Natural killer cell (primary cell): ENCODE results near the gene GCHFR. TPM values are rescaled to one million over a fixed set of nuclear protein-coding genes. Genes with fewer than 3 reads are reported as not detected.

Source experiments
- ATAC-seq, 3 donors: fragments of 150-1000 bp in 2 of 3; fragments of 200-7000 bp in 1 of 3; cut with Tn5 transposase; 1 replicate in 1 of 3; 2 replicates in 2 of 3; pipeline ENCODE4 v1.10.0; 2021; ENCODE audit warnings: mild to moderate bottlenecking in 2 of 3, moderate library complexity in 2 of 3
- DNase-seq, 2 donors: peaks; one replicate each; pipeline versions ENCODE4 v3.0.0 to v3.0.0-alpha.2; 2013 to 2021; ENCODE audit warnings: mixed read lengths in 1 of 2
- H3K27ac ChIP-seq: one replicate; pipeline ENCODE4 v1.5.1; 2013; ENCODE audit warnings: mild to moderate bottlenecking, low read length
- H3K27me3 ChIP-seq: one replicate; pipeline ENCODE4 v1.6.1; 2013; ENCODE audit warnings: low read length; ENCODE audit not compliant: control insufficient read depth, insufficient read depth
- H3K36me3 ChIP-seq: one replicate; pipeline ENCODE4 v1.6.1; 2013; ENCODE audit warnings: low read length; ENCODE audit not compliant: control insufficient read depth, insufficient read depth
- H3K4me1 ChIP-seq: one replicate; pipeline ENCODE4 v1.6.1; 2013; ENCODE audit warnings: low read length; ENCODE audit not compliant: control insufficient read depth, insufficient read depth
- H3K4me3 ChIP-seq: one replicate; pipeline ENCODE4 v1.5.1; 2013; ENCODE audit warnings: low read length
- H3K9me3 ChIP-seq: one replicate; pipeline ENCODE4 v1.6.1; 2013; ENCODE audit warnings: low read length; ENCODE audit not compliant: control insufficient read depth, insufficient read depth
- H3K27ac Mint-ChIP-seq, 2 donors: one replicate each; pipeline ENCODE4 v1.8.0; 2022; ENCODE audit warnings: mild to moderate bottlenecking in 2 of 2, mixed read lengths in 2 of 2, moderate library complexity in 1 of 2
- H3K27me3 Mint-ChIP-seq, 2 donors: one replicate each; pipeline ENCODE4 v1.8.0; 2022; ENCODE audit warnings: low read depth in 2 of 2, mixed read lengths in 2 of 2
- H3K36me3 Mint-ChIP-seq: one replicate; pipeline ENCODE4 v1.8.0; 2022; ENCODE audit warnings: mixed read lengths
- H3K4me1 Mint-ChIP-seq, 2 donors: one replicate each; pipeline ENCODE4 v1.8.0; 2022; ENCODE audit warnings: mixed read lengths in 2 of 2
- H3K4me3 Mint-ChIP-seq: one replicate; pipeline ENCODE4 v1.8.0; 2022; ENCODE audit warnings: mild to moderate bottlenecking, moderate library complexity, mixed read lengths
- H3K9me3 Mint-ChIP-seq, 2 donors: one replicate each; pipeline ENCODE4 v1.8.0; 2022; ENCODE audit warnings: mixed read lengths in 2 of 2
- CTCF ChIP-seq: fragments of 200-600 bp; IDR thresholded peaks from one replicate; pipeline ENCODE4 v1.8.0; 2022; ENCODE audit warnings: antibody characterized with exemption
- WGBS: methylation state at CpG from one replicate; pipeline ENCODE4 v1.1.7; 2013; ENCODE audit warnings: missing lambda C conversion rate; ENCODE audit not compliant: insufficient coverage; 5-methylcytosine and 5-hydroxymethylcytosine counted together
- intact Hi-C: fragments of 100-400 bp; cut with micrococcal nuclease; formaldehyde crosslinking; loops from one replicate; pipeline ENCODE4 v1.14.2; 2022
- total RNA-seq, 4 donors: library from RNA; stranded (reverse); fragments of 120-200 nt in 1 of 4; gene quantifications; one replicate each; pipeline versions ENCODE4 v1.2.3 to v1.2.4, GENCODE V29; 2013 to 2022

GCHFR gene
- total RNA-seq, 3 donors from 2014 or later (not counting 1 experiment from before 2014, with no cell fraction given), result 17.5 to 25.9 (median 25.9) TPM

- no peak for DNase-seq
- WGBS, result 91% methylated on average over 10 of the region's 10 CpGs
- Mint-ChIP-seq H3K27ac (no peak overlapping the region), H3K27me3 (no peaks in the 10 kb centered on the region), H3K9me3 (no peaks in the 10 kb centered on the region), H3K4me1 (peaks cover 27 to 43% of the 10 kb centered on the region in 2 donors), H3K4me3 (no peak overlapping the region), H3K36me3 (peaks cover 6% of the 10 kb centered on the region)
- no peak for ATAC-seq
- H3K36me3 ChIP-seq, result peaks cover 48% of the 10 kb centered on the region
- intact Hi-C loops, result loop anchor here (5.0 kb wide), 1 partner anchor 183 kb away; the partner anchor contains the start of gene KNL1
- no peak overlapping the region for H3K4me3 ChIP-seq
- H3K27ac ChIP-seq, result no peak overlapping the region
- no peak for TF ChIP-seq CTCF
- H3K9me3 ChIP-seq, result no peaks in the 10 kb centered on the region
- peaks cover 51% of the 10 kb centered on the region for H3K4me1 ChIP-seq
- H3K27me3 ChIP-seq, result no peaks in the 10 kb centered on the region
Measured at GRCh38 chr15:40775007-40775406, 11.1 kb downstream of the GCHFR start.

GRCh38 chr15:40775740-40776536, 12.1 kb downstream of the GCHFR start:
- peaks cover 48% of the 10 kb centered on the region for H3K36me3 ChIP-seq
- no peak for TF ChIP-seq CTCF
- H3K4me3 Mint-ChIP-seq, result no peak overlapping the region
- H3K4me1 ChIP-seq, result peaks cover 42% of the 10 kb centered on the region
- peaks cover 23 to 37% of the 10 kb centered on the region in 2 donors for H3K4me1 Mint-ChIP-seq
- H3K9me3 ChIP-seq, result no peaks in the 10 kb centered on the region
- H3K27me3 ChIP-seq, result no peaks in the 10 kb centered on the region
- intact Hi-C loops, result loop anchor here (1.0 to 5.0 kb wide), 4 partner anchors 11 to 184 kb away; partner anchors contain the start of genes KNL1 and RMDN3
- peak overlapping the region; percentile 62 for H3K27ac ChIP-seq
- no peaks in the 10 kb centered on the region for H3K27me3 Mint-ChIP-seq
- ATAC-seq, result no peak
- H3K36me3 Mint-ChIP-seq, result peaks cover 6% of the 10 kb centered on the region
- H3K27ac Mint-ChIP-seq, result peak overlapping the region; percentile 86 to 97
- no peak overlapping the region for H3K4me3 ChIP-seq
- no peak for DNase-seq
- H3K9me3 Mint-ChIP-seq, result no peaks in the 10 kb centered on the region
- WGBS, result 92% methylated on average over 14 of the region's 14 CpGs

- Mint-ChIP-seq H3K4me3 (peak overlapping the region; percentile 82), H3K27ac (peak overlapping the region; percentile 86 to 97), H3K9me3 (no peaks in the 10 kb centered on the region), H3K36me3 (peaks cover 6% of the 10 kb centered on the region), H3K27me3 (no peaks in the 10 kb centered on the region), H3K4me1 (peaks cover 23 to 33% of the 10 kb centered on the region in 2 donors)
- intact Hi-C loops, result loop anchor here (1.0 to 5.0 kb wide), 4 partner anchors 11 to 184 kb away; partner anchors contain the start of genes KNL1 and RMDN3
- no peak overlapping the region for H3K4me3 ChIP-seq
- DNase-seq (peak; percentile 74 to 79), ATAC-seq (peak; percentile 97 to 99 (median 98))
- H3K9me3 ChIP-seq, result no peaks in the 10 kb centered on the region
- no peak for TF ChIP-seq CTCF
- 62% methylated on average over 11 of the region's 11 CpGs for WGBS
- peaks cover 42% of the 10 kb centered on the region for H3K4me1 ChIP-seq
- peak overlapping the region; percentile 62 for H3K27ac ChIP-seq
- peaks cover 48% of the 10 kb centered on the region for H3K36me3 ChIP-seq
- no peaks in the 10 kb centered on the region for H3K27me3 ChIP-seq
Measured at GRCh38 chr15:40776537-40777141, 12.8 kb downstream of the GCHFR start.
